ENCODE results near the gene CHRNA3.
"Not testable (repeated sequence)": the region's sequence is repeated elsewhere in the genome, so short reads cannot be mapped to it uniquely, and the experiment has no call there.

The CHRNA3 gene

DNA sequence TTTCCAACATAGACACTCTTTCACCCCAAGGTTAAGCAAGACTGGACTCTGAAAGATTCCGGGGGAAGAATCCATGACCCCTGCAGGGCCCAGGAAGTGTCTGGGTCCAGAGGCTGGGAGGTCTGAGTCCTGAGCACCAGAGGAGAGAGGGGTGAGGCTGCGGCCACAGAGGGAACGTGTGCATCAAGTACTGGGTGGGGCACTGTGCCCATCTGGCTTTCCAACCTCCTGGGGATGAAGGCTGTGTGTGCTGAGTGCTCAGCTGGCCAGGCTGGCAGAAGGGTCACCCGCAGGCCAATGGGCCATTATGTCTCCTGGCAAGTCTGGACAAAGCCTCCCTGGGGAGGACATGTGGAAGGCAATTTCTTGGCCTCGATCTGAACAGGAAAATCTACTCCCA is 3.3 kb downstream of the CHRNA3 start:
- Histone ChIP-seq H3K9ac (ENCODE audit: insufficient read length) (no peak overlapping the region), H3K27ac (no peak overlapping the region), H3K4me3 (no peak overlapping the region), H3K36me3 (ENCODE audit: insufficient read depth, low read length) (no peaks in the 10 kb centered on the region), H3K9me3 (ENCODE audit: low read depth, low read length) (no peaks in the 10 kb centered on the region)
- TF ChIP-seq EZH2 (IDR thresholded peaks at IDR 0.05), result no peak
- no peak for TF ChIP-seq POLR2AphosphoS5 (IDR thresholded peaks at IDR 0.05; ENCODE audit: borderline replicate concordance, low read depth, low read length)
- no peak for TF ChIP-seq FOXP2 (optimal IDR thresholded peaks at IDR 0.05; ENCODE audit: control extremely low read depth, extremely low read length, insufficient read depth)
- no peak for DNase-seq (ENCODE audit: low read depth, low spot score)

DNA sequence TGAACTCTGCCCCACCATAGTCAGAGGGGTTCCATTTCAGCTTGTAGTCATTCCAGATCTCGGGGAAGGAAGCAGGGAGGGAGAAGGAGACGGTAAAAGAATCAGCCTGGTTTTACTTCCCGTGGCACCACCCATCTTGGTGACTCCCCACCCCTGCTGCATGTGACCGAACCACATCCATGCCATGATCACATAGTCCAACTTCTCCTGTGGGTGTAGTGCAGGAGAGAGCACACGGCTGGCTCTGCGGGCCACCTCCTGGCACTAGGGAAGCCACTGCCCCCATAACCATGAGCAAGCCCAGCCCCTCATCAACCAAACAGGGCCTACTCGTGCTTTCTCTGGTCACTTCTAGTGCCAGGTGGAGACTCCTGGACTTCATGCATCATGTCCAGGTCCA is 3.7 kb downstream of the CHRNA3 start:
- no peak overlapping the region for H3K4me3 ChIP-seq
- TF ChIP-seq EZH2 (IDR thresholded peaks at IDR 0.05) (no peak), FOXP2 (optimal IDR thresholded peaks at IDR 0.05; ENCODE audit: control extremely low read depth, extremely low read length, insufficient read depth) (no peak)
- DNase-seq (ENCODE audit: low read depth, low spot score), result no peak
- H3K9me3 ChIP-seq (ENCODE audit: low read depth, low read length), result no peaks in the 10 kb centered on the region
- no peak overlapping the region for H3K9ac ChIP-seq (ENCODE audit: insufficient read length)
- no peaks in the 10 kb centered on the region for H3K36me3 ChIP-seq (ENCODE audit: insufficient read depth, low read length)
- H3K27ac ChIP-seq, result no peak overlapping the region

DNA sequence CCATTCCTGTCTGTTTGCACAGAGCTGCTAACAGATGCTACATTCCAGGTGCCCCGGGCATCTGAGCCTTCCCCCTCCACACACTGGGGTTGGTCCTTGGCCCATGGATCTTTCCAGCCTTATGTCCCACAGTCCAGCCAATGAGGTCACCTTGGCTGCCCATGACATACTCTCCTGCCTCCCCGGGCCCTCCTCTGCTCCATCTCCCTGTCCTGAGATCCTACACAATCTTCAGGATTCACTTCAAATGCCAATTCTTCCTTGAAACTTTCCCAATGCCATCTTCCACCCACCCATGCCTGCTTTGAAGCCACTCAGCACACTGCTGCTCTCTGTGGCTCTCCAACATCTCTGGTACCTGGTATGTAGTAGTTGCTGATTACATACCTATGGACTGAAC is 4.3 kb downstream of the CHRNA3 start:
- H3K36me3 ChIP-seq (ENCODE audit: insufficient read depth, low read length), result no peaks in the 10 kb centered on the region
- DNase-seq (ENCODE audit: low read depth, low spot score), result no peak

DNA sequence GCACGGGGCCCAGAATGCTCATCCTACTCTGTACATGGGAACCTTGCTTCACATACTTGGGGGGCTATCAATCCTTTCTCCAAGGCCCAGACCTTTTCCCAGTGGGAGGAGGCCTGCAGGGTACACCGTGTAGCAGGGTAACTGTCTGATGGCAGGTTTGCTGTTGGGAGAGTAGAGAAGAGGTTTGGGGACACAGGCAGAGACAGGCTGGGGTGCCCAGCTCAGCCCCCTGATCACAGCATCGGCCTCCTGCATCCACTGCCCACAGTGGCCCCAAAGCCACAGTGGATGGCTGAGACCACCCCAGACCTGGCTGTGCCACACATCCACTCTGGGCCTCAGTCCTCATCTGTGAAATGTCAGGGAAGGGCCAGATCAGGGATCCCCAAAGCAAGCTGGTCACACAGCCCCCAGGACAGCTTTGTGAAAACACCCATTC is 5.6 kb downstream of the CHRNA3 start:
- Histone ChIP-seq H3K27ac (no peak overlapping the region), H3K4me3 (no peak overlapping the region), H3K9me3 (ENCODE audit: low read depth, low read length) (no peaks in the 10 kb centered on the region), H3K36me3 (ENCODE audit: insufficient read depth, low read length) (no peaks in the 10 kb centered on the region), H3K9ac (ENCODE audit: insufficient read length) (no peak overlapping the region)
- no peak for TF ChIP-seq FOXP2 (optimal IDR thresholded peaks at IDR 0.05; ENCODE audit: control extremely low read depth, extremely low read length, insufficient read depth)
- TF ChIP-seq EZH2 (IDR thresholded peaks at IDR 0.05), result no peak
- TF ChIP-seq POLR2AphosphoS5 (IDR thresholded peaks at IDR 0.05; ENCODE audit: borderline replicate concordance, low read depth, low read length), result no peak
- no peak for DNase-seq (ENCODE audit: low read depth, low spot score)

More for the DNA sequence above, 4.3 kb downstream of the CHRNA3 start:
- H3K4me3 ChIP-seq, result no peak overlapping the region
- TF ChIP-seq EZH2 (IDR thresholded peaks at IDR 0.05), result no peak
- TF ChIP-seq FOXP2 (optimal IDR thresholded peaks at IDR 0.05; ENCODE audit: control extremely low read depth, extremely low read length, insufficient read depth), result no peak
- no peak for TF ChIP-seq POLR2AphosphoS5 (IDR thresholded peaks at IDR 0.05; ENCODE audit: borderline replicate concordance, low read depth, low read length)
- no peak overlapping the region for H3K9ac ChIP-seq (ENCODE audit: insufficient read length)
- no peaks in the 10 kb centered on the region for H3K9me3 ChIP-seq (ENCODE audit: low read depth, low read length)
- no peak overlapping the region for H3K27ac ChIP-seq

DNA sequence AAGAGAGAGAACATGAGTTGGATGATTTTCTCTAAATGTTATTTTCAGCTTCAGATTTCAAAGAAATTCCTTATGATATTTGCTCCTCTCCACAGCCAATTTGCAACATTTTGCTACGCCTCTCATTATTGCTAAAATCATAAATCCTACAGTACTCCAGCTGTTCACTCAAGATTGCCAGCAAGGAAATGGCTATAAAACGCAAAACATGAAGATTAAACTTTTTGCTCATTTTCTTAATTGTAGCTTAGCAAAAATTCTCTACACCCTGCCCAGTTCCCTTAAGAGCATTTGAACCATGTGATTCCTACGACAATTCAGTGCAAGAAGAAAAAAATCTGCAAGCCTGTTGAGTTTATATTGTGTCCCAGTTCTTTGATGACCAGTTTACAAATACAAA is 6.8 kb downstream of the CHRNA3 start:
- Histone ChIP-seq H3K9me3 (ENCODE audit: low read depth, low read length) (no peaks in the 10 kb centered on the region), H3K4me3 (no peak overlapping the region), H3K9ac (ENCODE audit: insufficient read length) (no peak overlapping the region), H3K36me3 (ENCODE audit: insufficient read depth, low read length) (no peaks in the 10 kb centered on the region), H3K27ac (no peak overlapping the region)
- DNase-seq (ENCODE audit: low read depth, low spot score), result no peak
- no peak for TF ChIP-seq EZH2 (IDR thresholded peaks at IDR 0.05)
- no peak for TF ChIP-seq POLR2AphosphoS5 (IDR thresholded peaks at IDR 0.05; ENCODE audit: borderline replicate concordance, low read depth, low read length)

DNA sequence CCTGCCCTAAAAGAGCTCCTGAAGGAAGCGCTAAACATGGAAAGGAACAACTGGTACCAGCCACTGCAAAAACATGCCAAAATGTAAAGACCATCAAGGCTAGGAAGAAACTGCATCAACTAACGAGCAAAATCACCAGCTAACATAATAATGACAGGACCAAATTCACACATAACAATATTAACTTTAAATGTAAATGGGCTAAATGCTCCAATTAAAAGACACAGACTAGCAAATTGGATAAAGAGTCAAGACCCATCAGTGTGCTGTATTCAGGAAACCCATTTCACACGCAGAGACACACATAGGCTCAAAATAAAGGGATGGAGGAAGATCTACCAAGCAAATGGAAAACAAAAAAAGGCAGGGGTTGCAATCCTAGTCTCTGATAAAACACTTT is 11.2 kb downstream of the CHRNA3 start:
- not testable (repeated sequence) for H3K36me3 ChIP-seq (ENCODE audit: insufficient read depth, low read length); H3K9me3 ChIP-seq (ENCODE audit: low read depth, low read length); DNase-seq (ENCODE audit: low read depth, low spot score); H3K27ac ChIP-seq; H3K9ac ChIP-seq (ENCODE audit: insufficient read length); H3K4me3 ChIP-seq

DNA sequence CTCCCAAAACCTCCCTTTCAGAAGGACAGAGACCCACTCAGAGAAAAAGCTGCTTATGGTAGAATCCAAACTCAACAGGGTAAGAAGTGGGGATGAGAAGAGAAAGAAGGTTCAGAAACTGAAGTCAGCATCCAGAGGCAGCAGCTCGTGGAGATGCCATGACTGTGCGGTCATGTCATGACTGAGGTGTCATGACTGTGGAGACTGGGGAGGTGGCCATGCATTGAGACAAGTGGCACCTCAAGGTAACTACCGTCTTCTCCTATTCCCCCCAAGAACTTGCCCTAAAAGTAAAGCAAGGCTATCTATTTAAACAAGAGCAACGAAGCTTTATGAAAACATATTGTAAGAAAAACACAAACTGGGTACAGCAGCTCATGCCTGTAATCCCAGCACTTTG is 15.1 kb downstream of the CHRNA3 start:
- H3K27ac ChIP-seq, result no peak overlapping the region
- TF ChIP-seq FOXP2 (optimal IDR thresholded peaks at IDR 0.05; ENCODE audit: control extremely low read depth, extremely low read length, insufficient read depth), result no peak
- no peak for TF ChIP-seq POLR2AphosphoS5 (IDR thresholded peaks at IDR 0.05; ENCODE audit: borderline replicate concordance, low read depth, low read length)
- no peak for TF ChIP-seq EZH2 (IDR thresholded peaks at IDR 0.05)
- no peaks in the 10 kb centered on the region for H3K9me3 ChIP-seq (ENCODE audit: low read depth, low read length)
- no peak overlapping the region for H3K9ac ChIP-seq (ENCODE audit: insufficient read length)
- H3K36me3 ChIP-seq (ENCODE audit: insufficient read depth, low read length), result no peaks in the 10 kb centered on the region
- no peak overlapping the region for H3K4me3 ChIP-seq
- DNase-seq (ENCODE audit: low read depth, low spot score), result no peak

DNA sequence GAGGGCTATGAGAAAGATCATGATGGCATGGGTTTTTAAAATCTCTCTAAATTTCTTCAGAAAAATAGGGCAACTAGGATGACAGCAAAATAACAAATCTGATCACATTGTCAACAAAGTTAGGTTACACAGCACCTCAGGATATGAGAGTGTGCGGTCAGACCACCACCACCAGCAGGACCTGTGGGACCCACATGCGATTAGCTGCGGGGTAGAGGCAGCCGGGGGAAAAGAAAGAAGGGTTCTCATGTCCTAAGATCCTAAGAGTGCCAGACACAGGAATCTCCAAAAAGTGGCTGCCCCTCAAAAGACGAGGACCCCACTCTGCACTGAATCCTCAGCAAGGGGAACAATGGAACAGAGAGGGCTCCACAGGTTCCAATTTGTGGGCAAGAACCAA is 15.6 kb downstream of the CHRNA3 start:
- Histone ChIP-seq H3K4me3 (no peak overlapping the region), H3K27ac (no peak overlapping the region), H3K9ac (ENCODE audit: insufficient read length) (no peak overlapping the region), H3K9me3 (ENCODE audit: low read depth, low read length) (no peaks in the 10 kb centered on the region), H3K36me3 (ENCODE audit: insufficient read depth, low read length) (no peaks in the 10 kb centered on the region)
- TF ChIP-seq FOXP2 (optimal IDR thresholded peaks at IDR 0.05; ENCODE audit: control extremely low read depth, extremely low read length, insufficient read depth) (no peak), EZH2 (IDR thresholded peaks at IDR 0.05) (no peak), POLR2AphosphoS5 (IDR thresholded peaks at IDR 0.05; ENCODE audit: borderline replicate concordance, low read depth, low read length) (no peak)
- no peak for DNase-seq (ENCODE audit: low read depth, low spot score)

DNA sequence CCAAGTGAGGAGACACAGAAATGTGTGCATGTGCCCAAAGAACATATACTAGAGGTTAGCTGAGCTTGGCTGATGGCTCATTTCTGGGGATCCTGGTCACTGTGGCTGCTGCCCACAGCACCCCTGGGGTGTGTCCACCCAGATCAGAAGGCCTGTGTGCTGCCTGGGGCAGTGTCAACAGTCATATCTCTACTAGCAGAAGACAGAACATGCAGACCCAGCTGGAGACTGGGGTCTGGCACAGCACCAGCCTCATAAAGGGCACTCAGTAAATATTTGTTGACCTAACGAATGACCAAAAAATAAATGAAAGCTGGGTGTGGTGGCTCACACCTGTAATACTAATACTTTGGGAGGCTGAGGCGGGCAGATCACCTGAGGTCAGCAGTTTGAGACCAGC is 16.4 kb downstream of the CHRNA3 start:
- TF ChIP-seq EZH2 (IDR thresholded peaks at IDR 0.05) (no peak), FOXP2 (optimal IDR thresholded peaks at IDR 0.05; ENCODE audit: control extremely low read depth, extremely low read length, insufficient read depth) (no peak), POLR2AphosphoS5 (IDR thresholded peaks at IDR 0.05; ENCODE audit: borderline replicate concordance, low read depth, low read length) (no peak)
- Histone ChIP-seq H3K4me3 (no peak overlapping the region), H3K36me3 (ENCODE audit: insufficient read depth, low read length) (no peaks in the 10 kb centered on the region), H3K9ac (ENCODE audit: insufficient read length) (no peak overlapping the region), H3K9me3 (ENCODE audit: low read depth, low read length) (no peaks in the 10 kb centered on the region), H3K27ac (no peak overlapping the region)
- DNase-seq (ENCODE audit: low read depth, low spot score), result no peak

All from SK-N-MC (cell line).